GM06990 (cell line): ENCODE data around the gene XYLT2.

Source experiments
- DNase-seq: peaks from one replicate; pipeline ENCODE4 v3.0.0-alpha.2; 2011; ENCODE audit not compliant: insufficient read length; ENCODE audit errors: extremely low read depth
- H3K27me3 ChIP-seq: replicated peaks from 2 replicates; pipeline ENCODE4 v1.6.0; 2011; ENCODE audit warnings: low read length; ENCODE audit not compliant: control insufficient read depth, insufficient read depth
- H3K36me3 ChIP-seq: 2 replicates; pipeline ENCODE4 v1.5.1; 2011; ENCODE audit warnings: low read length; ENCODE audit not compliant: control insufficient read depth, insufficient read depth
- H3K4me3 ChIP-seq: replicated peaks from 2 replicates; pipeline ENCODE4 v1.5.1; 2011; ENCODE audit warnings: low read depth, mild to moderate bottlenecking, control low read depth, low read length
- CTCF ChIP-seq: IDR thresholded peaks from 2 replicates; pipeline ENCODE4 v1.5.1; 2011; ENCODE audit warnings: low read length, control low read depth, mild to moderate bottlenecking, inconsistent platforms; ENCODE audit not compliant: insufficient read depth, poor library complexity, severe bottlenecking

The XYLT2 gene

GRCh38 chr17:50347894-50348291 is 2.0 kb downstream of the XYLT2 start:
- Histone ChIP-seq H3K4me3 (no peak overlapping the region), H3K27me3 (no peaks in the 10 kb centered on the region), H3K36me3 (no peaks in the 10 kb centered on the region; the same call in 1 of the 2 replicates)
- no peak for TF ChIP-seq CTCF
- DNase-seq = no peak

GRCh38 chr17:50348522-50349242 is 2.8 kb downstream of the XYLT2 start:
- no peak for TF ChIP-seq CTCF

GRCh38 chr17:50349243-50349600 is 3.3 kb downstream of the XYLT2 start:
- no peak for TF ChIP-seq CTCF
- no peaks in the 10 kb centered on the region for H3K27me3 ChIP-seq
- H3K36me3 ChIP-seq = peaks cover 4% of the 10 kb centered on the region

More at GRCh38 chr17:50348522-50349242, 2.8 kb downstream of the XYLT2 start:
- H3K27me3 ChIP-seq = no peaks in the 10 kb centered on the region
- no peak overlapping the region for H3K4me3 ChIP-seq
- H3K36me3 ChIP-seq = no peaks in the 10 kb centered on the region; the same call in none of the 2 replicates
- no peak for DNase-seq

GRCh38 chr17:50350733-50351132 is 4.8 kb downstream of the XYLT2 start:
- no peaks in the 10 kb centered on the region for H3K27me3 ChIP-seq
- TF ChIP-seq CTCF = no peak
- H3K36me3 ChIP-seq = peaks cover 10% of the 10 kb centered on the region
- H3K4me3 ChIP-seq = no peak overlapping the region
- DNase-seq = no peak

More at GRCh38 chr17:50349243-50349600, 3.3 kb downstream of the XYLT2 start:
- no peak overlapping the region for H3K4me3 ChIP-seq
- no peak for DNase-seq

GRCh38 chr17:50352072-50352692 is 6.3 kb downstream of the XYLT2 start:
- H3K27me3 ChIP-seq = no peaks in the 10 kb centered on the region
- DNase-seq = no peak
- no peak for TF ChIP-seq CTCF
- H3K4me3 ChIP-seq = no peak overlapping the region
- H3K36me3 ChIP-seq = peaks cover 22% of the 10 kb centered on the region
